ENCODE results near the gene LEKR1. TPM values are rescaled to one million over a fixed set of nuclear protein-coding genes. Genes with fewer than 3 reads are reported as not detected.

The LEKR1 gene
- total and polyA plus RNA-seq, 7 donors, result 0.12 to 0.79 (median 0.32) TPM; not detected in 2

DNA sequence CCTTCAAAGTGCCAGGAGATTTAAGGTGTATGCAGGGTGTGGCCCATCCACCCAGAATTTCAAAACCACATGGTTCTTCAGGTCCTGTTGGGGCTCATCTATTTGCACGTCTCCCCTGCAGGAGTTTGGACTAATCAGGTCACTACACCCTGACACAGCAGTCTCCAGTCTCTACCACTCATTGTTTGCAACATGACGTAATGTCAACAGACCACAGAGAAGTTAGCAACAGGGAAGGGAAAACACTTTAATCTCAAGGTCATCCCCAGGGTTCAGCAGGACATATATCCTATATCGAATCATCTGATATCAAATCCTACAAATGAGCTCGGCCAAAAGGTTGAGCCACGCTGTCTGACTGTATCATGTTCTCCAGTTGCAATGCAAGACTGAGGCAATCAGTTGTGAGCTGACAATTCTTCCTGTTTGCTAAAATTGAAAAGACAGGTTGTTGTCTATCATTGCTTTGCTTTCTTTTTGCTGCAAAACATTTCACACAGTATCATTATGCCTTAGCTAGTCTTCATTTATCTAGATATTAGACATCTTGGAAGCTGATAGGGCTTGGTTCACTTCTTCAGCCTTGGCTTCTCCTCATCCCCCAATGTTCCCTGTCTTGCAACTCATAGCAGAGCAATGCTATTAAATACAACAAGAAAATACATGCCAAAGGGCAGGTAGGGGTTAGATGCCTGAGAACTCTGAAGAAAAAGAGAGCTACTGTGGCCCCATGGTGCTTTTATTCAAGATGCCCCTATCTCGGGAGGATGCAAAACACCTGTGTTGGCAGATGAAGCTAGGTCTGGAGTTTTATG lies 13.4 kb upstream of the LEKR1 start:
- 43 to 57% (median 49%) methylated on average over 6 of the region's 6 CpGs for WGBS, 3 donors
- TF ChIP-seq, protein P1, sequence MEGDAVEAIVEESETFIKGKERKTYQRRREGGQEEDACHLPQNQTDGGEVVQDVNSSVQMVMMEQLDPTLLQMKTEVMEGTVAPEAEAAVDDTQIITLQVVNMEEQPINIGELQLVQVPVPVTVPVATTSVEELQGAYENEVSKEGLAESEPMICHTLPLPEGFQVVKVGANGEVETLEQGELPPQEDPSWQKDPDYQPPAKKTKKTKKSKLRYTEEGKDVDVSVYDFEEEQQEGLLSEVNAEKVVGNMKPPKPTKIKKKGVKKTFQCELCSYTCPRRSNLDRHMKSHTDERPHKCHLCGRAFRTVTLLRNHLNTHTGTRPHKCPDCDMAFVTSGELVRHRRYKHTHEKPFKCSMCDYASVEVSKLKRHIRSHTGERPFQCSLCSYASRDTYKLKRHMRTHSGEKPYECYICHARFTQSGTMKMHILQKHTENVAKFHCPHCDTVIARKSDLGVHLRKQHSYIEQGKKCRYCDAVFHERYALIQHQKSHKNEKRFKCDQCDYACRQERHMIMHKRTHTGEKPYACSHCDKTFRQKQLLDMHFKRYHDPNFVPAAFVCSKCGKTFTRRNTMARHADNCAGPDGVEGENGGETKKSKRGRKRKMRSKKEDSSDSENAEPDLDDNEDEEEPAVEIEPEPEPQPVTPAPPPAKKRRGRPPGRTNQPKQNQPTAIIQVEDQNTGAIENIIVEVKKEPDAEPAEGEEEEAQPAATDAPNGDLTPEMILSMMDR (IDR thresholded peaks at IDR 0.05), result no peak
- no peak for DNase-seq
- no peaks in the 10 kb centered on the region for H3K27me3 ChIP-seq (ENCODE audit: insufficient read depth in 3 of 3, low read length in 2 of 3)
- no peaks in the 10 kb centered on the region for H3K9me3 ChIP-seq
- intact Hi-C loops (cut with DNase I), result loop anchor here (5.0 to 10.0 kb wide), 3 partner anchors 135 to 272 kb away; no protein-coding TSS in a partner anchor
- H3K4me1 ChIP-seq, result peaks cover 24% of the 10 kb centered on the region
- H3K27ac ChIP-seq, result peak overlapping the region; percentile 30
- peak; percentile 17 to 38 (median 18) for ATAC-seq
- no peak overlapping the region for H3K4me3 ChIP-seq
- no peaks in the 10 kb centered on the region for H3K36me3 ChIP-seq (ENCODE audit: insufficient read depth in 1 of 2, low read depth in 1 of 2)

DNA sequence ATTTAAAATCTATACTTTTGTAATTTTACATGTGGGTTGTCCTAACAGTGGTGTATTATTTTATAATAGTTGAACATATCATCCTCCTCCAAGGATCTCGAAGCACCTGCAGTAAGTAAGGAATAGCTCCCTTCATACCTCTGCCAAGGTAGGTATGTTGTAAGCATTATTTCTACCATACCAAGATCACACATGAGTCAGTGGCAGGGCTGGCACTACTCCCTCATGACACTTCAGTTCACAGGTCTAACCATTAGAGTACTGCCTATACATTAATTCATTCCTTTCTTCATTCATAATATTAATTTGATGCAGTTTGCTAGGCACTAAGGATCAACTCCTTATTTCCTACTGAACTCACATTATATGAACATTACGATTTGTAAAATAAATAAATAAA lies 11.9 kb upstream of the LEKR1 start:
- Histone ChIP-seq H3K27ac (no peak overlapping the region), H3K36me3 (ENCODE audit: insufficient read depth in 1 of 2, low read depth in 1 of 2) (no peaks in the 10 kb centered on the region), H3K4me3 (no peak overlapping the region), H3K9me3 (no peaks in the 10 kb centered on the region), H3K4me1 (peaks cover 27% of the 10 kb centered on the region), H3K27me3 (ENCODE audit: insufficient read depth in 3 of 3, low read length in 2 of 3) (no peaks in the 10 kb centered on the region)
- ATAC-seq (no peak), DNase-seq (no peak)
- TF ChIP-seq, protein P1 (IDR thresholded peaks at IDR 0.05), result no peak
- 93 to 96% (median 95%) methylated on average over 2 of the region's 2 CpGs for WGBS, 3 donors
- intact Hi-C loops (cut with DNase I), result loop anchor here (5.0 to 10.0 kb wide), 3 partner anchors 137 to 271 kb away; no protein-coding TSS in a partner anchor

DNA sequence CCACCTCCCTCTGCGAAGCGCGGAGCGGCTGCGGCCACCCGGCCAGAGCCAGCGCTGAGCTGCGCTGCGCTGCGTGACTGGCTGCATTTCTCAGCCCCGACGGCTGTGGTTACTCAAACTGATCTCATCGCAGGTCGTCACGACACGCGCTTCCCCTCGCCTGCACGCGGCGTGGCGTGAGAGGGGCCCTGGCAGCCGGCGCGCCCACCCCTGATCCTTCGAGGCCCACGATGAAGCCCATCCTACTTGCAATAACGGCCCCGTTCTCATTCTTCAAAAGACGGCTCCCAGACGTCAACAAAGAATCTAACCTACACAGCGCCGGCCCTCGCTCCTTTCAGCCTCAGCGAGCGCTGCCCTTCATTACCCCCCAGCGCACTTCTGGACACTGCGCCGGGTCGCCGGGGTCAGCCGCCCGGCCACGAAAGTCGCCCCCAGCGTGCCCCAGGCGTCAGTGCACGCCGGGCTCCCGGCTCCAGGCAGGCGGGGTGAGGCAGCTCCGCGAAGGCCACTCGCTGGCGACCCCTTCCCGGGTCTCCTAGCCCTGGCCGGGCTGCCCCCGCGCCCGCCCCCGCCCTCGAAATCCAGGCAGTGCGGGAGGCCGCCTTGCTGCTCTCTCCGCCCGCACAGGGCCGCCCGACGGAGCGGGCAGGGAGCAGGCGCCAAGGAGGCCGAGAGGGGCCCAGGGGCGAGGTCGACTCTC lies 9.9 kb upstream of the LEKR1 start:
- TF ChIP-seq, protein P1 (IDR thresholded peaks at IDR 0.05), result peak; percentile 15
- no peaks in the 10 kb centered on the region for H3K9me3 ChIP-seq
- 8% methylated on average over 61 to 74 of the region's 74 CpGs for WGBS, 3 donors
- no peaks in the 10 kb centered on the region for H3K27me3 ChIP-seq (ENCODE audit: insufficient read depth in 3 of 3, low read length in 2 of 3)
- peaks cover 25% of the 10 kb centered on the region for H3K4me1 ChIP-seq
- DNase-seq (peak; percentile 31 to 65), ATAC-seq (peak; percentile 59 to 69 (median 67))
- intact Hi-C loops (cut with DNase I), result loop anchor here (5.0 to 10.0 kb wide), 4 partner anchors 139 to 271 kb away; no protein-coding TSS in a partner anchor
- no peaks in the 10 kb centered on the region for H3K36me3 ChIP-seq (ENCODE audit: insufficient read depth in 1 of 2, low read depth in 1 of 2)
- H3K27ac ChIP-seq, result peak overlapping the region; percentile 85
- peak overlapping the region; percentile 73 for H3K4me3 ChIP-seq

DNA sequence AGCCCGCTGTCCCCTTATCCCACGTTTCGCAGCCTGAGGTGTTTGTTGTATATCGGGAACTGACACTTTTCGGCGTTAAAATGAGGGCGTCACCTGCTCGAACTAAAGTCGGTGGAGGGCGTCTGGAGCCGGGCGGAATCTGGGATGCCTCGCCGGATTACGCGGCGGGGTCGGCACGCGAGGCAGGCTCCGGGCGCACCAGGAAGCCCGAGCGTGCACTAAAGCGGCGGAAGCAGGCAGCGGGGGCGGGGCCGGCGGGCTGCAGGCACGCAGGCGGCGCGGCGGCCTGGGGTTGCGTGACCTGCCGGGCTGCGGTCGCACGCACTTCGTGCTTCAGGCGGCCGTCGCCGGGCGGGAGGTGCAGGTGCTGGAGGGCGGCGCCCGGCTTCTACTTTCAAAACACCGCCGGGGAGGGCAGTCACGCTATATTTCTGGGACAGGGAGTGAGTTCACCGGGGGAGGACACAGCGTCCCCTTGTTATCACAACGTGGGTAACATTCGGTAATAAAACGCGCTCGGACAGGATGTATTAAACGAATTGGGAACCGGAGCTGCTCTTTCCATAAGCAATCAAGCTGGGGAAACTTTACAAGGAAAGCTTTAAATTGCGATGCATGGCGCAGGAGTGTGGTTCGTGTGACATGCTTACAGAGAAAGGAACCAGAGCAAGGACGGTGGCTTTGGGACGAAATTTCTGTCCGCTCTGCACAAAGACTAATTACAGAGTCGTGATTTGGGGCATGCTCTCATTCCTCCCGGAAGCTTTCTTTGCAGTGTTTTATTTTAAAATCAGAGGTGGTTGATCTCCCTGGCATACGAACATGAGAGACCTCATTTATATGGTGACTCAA lies 9.1 kb upstream of the LEKR1 start:
- Histone ChIP-seq H3K27ac (peak overlapping the region; percentile 85), H3K4me3 (peak overlapping the region; percentile 73), H3K27me3 (ENCODE audit: insufficient read depth in 3 of 3, low read length in 2 of 3) (no peaks in the 10 kb centered on the region), H3K4me1 (peaks cover 17% of the 10 kb centered on the region), H3K36me3 (ENCODE audit: insufficient read depth in 1 of 2, low read depth in 1 of 2) (no peaks in the 10 kb centered on the region), H3K9me3 (no peaks in the 10 kb centered on the region)
- ATAC-seq (peak; percentile 89 to 92 (median 90)), DNase-seq (peak; percentile 86 to 90)
- TF ChIP-seq, protein P1 (IDR thresholded peaks at IDR 0.05), result no peak
- WGBS, 3 donors, result 0 to 1% (median 1%) methylated on average over 70 of the region's 70 CpGs
- intact Hi-C loops (cut with DNase I), result loop anchor here (1.0 to 10.0 kb wide), 5 partner anchors 9 to 272 kb away; partner anchors contain the start of gene LEKR1 (in 1 of the 2)

Measured in psoas muscle (tissue), 8 donors.